GM21447 (cell line): Measurements from ENCODE around the gene ALG13.
A peak's percentile ranks its signal among the peaks of the same experiment; 100 is the strongest.
"Not testable (repeated sequence)": the region's sequence is repeated elsewhere in the genome, so short reads cannot be mapped to it uniquely, and the experiment has no call there.

Experiments used
- ATAC-seq: cut with Tn5 transposase; IDR thresholded peaks from one replicate; pipeline ENCODE4 v1.9.1; 2021; ENCODE audit not compliant: unreplicated experiment

The ALG13 gene

GRCh38 chrX:111680988-111681779 lies at the start of gene ALG13:
Gene ALG13 (plus strand): TSS chrX:111681170. CDS start chrX:111681219, 49 bp downstream.
- peak; percentile 95 for ATAC-seq

DNA sequence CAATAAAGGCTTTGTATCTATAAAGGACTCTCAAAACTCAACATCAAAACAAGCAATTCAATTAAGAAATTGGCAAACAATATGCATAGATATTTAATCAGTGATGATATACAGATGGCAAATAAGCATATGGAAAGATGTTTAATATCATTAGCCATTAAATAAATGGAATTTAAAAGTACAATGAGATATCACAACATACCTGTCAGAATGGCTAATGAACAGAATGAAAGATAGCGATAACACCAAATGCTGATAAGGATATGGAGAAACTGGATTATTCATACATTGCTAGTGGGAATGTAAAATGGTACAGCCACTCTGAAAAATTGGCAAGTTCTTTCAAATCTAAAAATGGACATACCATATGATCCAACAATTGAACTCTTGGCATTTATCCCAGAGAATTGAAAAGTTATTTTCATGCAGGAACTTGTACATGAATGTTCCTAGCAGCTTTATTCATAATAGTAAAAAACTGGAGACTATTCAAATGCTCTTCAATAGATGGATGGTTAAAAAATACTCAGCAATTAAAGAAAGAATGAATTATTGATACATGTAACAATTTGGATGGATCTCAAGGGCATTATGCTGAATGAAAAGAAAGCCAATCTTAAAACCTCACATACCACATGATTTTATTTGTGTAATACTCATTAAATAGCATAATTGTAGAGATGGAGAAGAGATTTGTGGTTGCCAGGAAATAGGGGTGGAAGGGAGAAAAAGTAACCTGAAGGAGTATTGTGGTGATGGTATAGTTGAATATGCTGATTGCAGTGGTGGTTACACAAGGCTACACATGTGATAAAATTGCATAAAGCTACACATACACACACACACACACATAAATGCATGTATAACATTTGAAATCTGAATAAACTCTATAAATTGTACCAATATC lies 45.9 kb upstream of the ALG13 start:
- ATAC-seq = no peak

DNA sequence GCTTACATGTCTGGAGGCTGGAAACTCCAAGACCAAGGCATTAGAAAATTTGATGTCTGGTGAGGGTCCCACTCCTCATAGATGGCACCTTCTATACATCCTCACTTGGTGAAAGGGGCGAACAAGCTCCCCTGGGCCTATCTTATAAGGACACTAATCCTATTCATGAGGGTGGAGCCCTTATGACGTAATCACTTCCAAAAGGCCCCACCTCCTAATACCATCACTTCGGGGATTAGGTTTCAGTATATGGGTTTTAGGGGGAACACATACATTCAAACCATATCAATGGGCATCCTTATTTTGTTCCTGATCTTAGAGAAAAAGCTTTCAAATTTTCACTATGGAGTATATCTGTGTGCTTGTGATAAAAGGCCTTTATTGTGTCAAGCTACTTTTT lies 39.0 kb upstream of the ALG13 start:
- no peak for ATAC-seq

DNA sequence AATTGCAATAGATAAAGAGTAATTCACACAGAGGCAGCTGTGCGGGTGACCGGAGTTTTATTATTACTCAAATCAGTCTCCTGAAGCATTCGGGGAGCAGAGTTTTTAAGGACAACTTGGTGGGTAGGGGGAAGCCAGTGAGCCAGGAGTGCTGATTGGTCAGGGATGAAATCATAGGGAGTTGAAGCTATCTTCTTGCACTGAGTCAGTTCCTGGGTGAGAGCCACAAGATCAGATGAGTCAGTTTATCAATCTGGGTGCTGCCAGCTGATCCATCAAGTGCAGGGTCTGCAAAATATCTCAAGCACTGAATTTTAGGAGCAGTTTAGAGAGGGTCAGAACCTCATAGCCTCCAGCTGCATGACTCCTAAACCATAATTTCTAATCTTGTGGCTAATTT lies 35.8 kb upstream of the ALG13 start:
- not testable (repeated sequence) for ATAC-seq

DNA sequence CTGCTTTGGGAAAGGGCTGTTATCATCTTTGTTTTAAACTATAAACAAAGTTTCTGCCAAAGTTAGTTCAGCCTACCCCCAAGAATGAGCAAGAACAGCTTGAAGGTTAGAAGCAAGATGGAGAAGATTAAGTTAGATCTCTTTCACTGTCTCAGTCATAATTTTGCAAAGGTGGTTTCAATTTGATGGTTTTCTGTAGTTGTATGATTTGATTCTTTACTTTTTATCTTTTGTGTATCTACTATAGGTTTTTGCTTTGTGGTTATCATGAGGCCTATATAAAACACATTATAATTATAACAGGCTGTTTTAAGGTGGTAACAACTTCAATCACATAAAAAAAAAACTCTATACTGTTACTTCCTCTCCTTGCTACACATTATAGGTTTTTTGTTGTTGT lies 35.4 kb upstream of the ALG13 start:
- ATAC-seq = no peak

- no peak for ATAC-seq
These were observed 34.5 kb upstream of the ALG13 start for GRCh38 chrX:111646515-111646914.

DNA sequence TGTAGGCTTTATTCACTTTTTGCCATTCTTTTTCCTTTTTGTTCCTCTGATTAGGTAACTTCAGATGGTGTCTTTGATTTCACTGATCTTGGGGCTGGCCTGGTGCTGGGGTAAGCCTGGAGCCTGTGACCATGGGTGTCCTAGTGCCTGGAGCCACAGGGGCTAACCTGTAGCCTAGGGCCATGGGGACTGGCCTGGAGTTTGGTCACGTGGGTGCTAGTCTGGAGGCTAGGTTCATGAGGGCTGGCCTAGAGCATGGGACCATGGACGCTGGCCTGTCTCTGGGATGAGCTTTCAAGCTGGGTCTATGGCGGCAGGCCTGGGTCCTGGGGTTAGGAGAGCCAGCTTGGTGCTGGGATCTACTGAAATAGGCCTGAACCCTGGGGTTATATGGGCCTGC lies 32.2 kb upstream of the ALG13 start:
- ATAC-seq = no peak

DNA sequence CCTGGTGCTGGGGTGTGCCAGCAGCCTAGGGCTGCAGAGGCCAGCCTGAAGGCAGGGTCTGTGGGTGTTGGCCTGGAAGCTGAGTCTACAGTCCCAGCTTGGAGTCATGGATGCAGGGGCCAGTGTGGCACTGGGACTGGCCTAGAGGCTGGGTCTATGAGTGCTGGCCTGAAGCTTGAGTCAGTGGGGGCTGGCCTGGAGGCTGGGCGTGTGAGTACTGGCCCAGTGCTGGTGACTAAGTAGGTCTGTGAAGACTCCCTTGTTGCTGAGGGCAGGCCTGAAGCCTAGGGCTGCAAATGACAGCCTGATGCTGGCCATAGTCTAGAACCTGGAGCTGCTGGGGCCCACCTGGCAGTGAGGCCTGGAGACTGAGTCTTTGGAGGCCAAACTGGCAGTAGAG lies 31.3 kb upstream of the ALG13 start:
- no peak for ATAC-seq

- ATAC-seq = no peak
These were observed 30.1 kb upstream of the ALG13 start for GRCh38 chrX:111650845-111651244.

GRCh38 chrX:111652719-111653118 lies 28.3 kb upstream of the ALG13 start:
- no peak for ATAC-seq

DNA sequence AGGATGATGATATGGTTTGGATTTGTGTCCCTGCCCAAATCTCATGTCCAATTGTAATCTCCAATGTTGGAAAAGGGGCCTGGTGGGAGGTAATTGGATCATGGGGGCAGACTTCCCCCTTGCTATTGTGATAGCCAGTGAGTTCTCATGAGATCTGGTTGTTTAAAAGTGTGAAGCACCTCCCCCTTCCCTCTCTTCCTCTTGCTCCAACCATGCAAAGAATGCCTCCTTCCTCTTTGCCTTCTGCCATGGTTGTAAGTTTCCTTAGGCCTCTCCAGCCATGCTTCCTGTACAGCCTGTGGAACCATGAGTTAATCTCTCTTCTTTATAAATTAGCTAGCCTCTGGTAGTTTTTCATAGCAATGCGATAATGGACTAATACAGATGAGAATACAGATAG lies 19.7 kb upstream of the ALG13 start:
- ATAC-seq = no peak

GRCh38 chrX:111662292-111662691 lies 18.7 kb upstream of the ALG13 start:
- no peak for ATAC-seq

DNA sequence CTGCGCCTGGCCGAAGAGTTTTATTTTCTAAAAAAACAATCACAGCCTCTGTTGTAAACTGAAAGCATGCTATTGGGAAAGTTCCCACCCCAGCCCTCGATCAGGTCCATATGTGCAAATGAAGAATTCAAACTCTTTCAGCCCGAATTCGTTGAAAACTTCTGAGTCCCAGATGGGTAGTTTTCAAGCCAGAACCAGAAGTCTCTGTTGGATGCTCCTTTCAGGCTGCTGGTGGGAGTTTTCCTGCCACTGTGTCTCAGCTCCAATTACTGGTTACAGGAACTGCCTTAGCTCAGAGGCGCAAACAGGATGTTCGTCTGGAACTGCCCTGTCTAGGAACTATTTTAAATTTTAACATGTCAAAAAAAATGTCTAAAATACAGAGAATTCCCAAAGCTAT lies 9.3 kb upstream of the ALG13 start:
- no peak for ATAC-seq

- ATAC-seq = no peak
These were observed 6.3 kb downstream of the ALG13 start for GRCh38 chrX:111687305-111687704.

DNA sequence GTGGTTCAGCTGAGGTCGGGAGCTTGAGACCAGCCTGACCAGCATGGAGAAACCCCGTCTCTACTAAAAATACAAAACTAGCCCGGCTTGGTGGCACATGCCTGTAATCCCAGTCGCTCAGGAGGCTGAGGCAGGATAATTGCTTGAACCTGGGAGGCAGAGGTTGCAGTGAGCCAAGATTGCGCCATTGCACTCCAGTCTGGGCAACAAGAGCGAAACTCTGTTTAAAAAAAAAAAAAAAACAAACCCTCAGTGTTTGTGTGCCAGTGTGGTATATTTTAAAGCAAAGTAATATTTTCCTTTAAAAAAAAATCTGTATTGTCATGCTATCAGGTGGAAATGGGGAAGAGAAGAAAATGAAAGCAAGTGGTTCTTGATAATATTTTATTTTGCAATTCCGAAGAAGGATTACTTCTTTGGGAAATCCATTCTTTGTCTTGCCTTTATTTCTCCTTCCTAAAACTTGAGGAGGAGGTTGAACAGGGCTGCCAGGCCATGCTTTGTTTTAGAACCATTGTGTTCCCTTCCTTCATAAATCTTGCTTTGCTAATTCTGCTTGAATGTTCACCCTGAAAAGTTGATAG lies 14.4 kb downstream of the ALG13 start:
- no peak for ATAC-seq

- ATAC-seq = no peak
These were observed 38.6 kb downstream of the ALG13 start for GRCh38 chrX:111719426-111720210.

DNA sequence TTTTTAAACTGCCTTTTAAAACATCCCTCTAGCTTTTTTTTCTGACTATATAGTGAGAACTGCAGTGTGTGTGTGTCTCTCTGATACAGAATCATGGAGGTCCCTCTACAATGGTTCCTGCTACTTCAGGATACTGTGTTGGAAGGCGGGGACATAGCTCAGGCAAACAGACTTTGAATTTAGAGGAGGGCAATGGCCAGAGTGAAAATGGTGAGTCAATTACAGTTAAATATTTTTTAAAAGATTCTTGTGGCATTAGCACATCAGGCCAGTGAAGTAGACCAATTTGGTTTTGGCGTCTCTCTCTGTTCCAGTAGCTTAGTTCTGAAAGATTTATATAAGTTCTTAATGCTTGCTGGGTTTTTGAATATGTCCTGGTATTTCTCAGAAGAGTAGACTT lies 47.1 kb downstream of the ALG13 start:
- ATAC-seq = no peak

DNA sequence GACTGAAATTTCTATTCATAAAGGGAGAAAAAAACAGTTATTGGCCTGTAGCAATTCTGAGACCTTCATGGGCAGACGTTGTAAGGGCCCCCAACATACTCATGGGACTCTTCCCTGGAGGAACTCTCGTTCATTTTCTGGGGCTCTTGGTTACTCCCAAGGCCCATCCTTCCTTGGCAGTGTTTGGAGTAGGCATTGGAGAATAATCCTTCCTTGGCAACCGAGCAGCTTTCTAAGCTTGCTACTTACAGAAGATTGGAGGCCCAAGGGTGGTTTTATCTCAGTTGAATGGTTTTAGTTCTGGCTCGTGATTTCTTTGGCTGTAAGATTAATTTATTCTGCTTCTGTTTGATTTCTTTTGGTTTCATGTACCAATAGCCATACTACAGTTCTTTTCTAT lies 50.4 kb downstream of the ALG13 start:
- no peak for ATAC-seq

- no peak for ATAC-seq
These were observed 55.6 kb downstream of the ALG13 start for GRCh38 chrX:111736571-111736970.

DNA sequence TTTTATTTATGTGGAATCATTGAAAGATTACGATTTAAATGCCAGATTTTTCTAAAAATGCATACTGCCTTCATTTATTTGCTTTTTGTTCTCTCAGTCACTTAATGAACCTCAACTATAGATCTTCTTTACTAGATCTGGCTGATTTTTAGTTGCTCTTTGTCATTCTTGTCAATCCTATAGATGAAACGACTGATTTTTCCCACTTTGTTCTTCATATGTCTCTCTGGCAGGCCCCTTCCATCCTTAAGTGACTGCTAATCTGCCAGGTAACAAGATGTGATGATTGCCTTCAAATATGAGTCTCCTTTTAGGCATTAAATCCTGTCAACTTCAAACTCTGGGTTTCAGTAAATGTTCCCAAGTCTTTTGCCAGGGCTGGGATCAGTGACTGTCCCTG lies 61.0 kb downstream of the ALG13 start:
- no peak for ATAC-seq

DNA sequence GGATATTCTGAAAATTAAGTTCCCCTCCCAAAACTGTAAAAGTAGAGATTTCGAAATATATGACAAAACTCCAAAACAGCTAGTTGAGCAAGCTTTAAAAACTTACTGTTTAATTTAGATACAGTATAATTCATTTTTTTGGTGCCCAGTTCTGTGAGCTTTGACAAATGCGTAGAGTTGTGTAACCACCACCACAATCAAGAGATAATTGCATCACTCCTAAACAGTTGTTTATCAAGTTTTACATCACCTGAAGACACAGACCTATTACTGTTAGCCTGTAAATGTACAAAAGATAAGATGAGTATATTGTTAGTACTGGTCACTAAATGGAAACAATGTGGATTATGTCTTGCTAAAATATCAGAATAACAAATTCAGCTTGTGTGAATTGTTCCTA lies 62.3 kb downstream of the ALG13 start:
- ATAC-seq = no peak
